Endothelial cell of umbilical vein (primary cell): ENCODE results near the gene FOXO1. TPM values are rescaled to one million over a fixed set of nuclear protein-coding genes. Genes with fewer than 3 reads are reported as not detected.

ENCODE experiments used
- BruUV-seq: library from RNA; stranded (reverse); fragments of 400-500 nt; replicated peaks from 2 replicates; lab custom pipeline; 2021; lab: Mats Ljungman, UMichigan
- CTCF ChIA-PET: fragments of 300-600, 350-600 bp; sonication (Branson Sonifier 250); formaldehyde crosslinking; loops from one replicate; lab custom pipeline; 2021; ENCODE audit warnings: antibody characterized with exemption, inconsistent platforms; lab: Charles Lee
- POLR2A ChIA-PET: fragments of 300-600, 350-600 bp; sonication (Branson Sonifier 250); formaldehyde crosslinking; loops from one replicate; lab custom pipeline; 2021; ENCODE audit warnings: antibody characterized with exemption, inconsistent platforms; lab: Charles Lee
- DNase-seq: peaks from one replicate; pipeline ENCODE4 v3.0.0-alpha.2; 2011; ENCODE audit warnings: low read depth, low spot score
- FAIRE-seq: peaks from 2 replicates; lab custom pipeline; 2011; peaks lifted over from hg19 to GRCh38; lab: Jason Lieb, UNC
- H2AFZ ChIP-seq: 2 replicates; pipeline ENCODE4 v1.6.0; 2012; ENCODE audit warnings: low read depth, low read length, control low read depth, inconsistent platforms
- H3K27ac ChIP-seq: 2 replicates; pipeline ENCODE4 v1.5.1; 2011; ENCODE audit warnings: low read depth, mild to moderate bottlenecking, control low read depth, low read length, moderate library complexity; ENCODE audit not compliant: insufficient read depth
- H3K27me3 ChIP-seq, 2 experiments: 2 replicates each; pipeline versions ENCODE4 v1.6.0 to v1.6.1; 2011; ENCODE audit warnings: low read length in 2 of 2, mixed read lengths in 1 of 2; ENCODE audit not compliant: control insufficient read depth in 2 of 2, insufficient read depth in 2 of 2
- H3K36me3 ChIP-seq, 2 experiments: 2 replicates in 1 of 2; 3 replicates in 1 of 2; pipeline ENCODE4 v1.5.1; 2011; ENCODE audit warnings: low read length in 2 of 2, mild to moderate bottlenecking in 1 of 2, moderate library complexity in 1 of 2; ENCODE audit not compliant: control insufficient read depth in 2 of 2, insufficient read depth in 2 of 2; ENCODE audit errors: extremely low read depth in 1 of 2
- H3K4me1 ChIP-seq: 3 replicates; pipeline ENCODE4 v1.5.1; 2011; ENCODE audit warnings: mild to moderate bottlenecking, low read length; ENCODE audit not compliant: control insufficient read depth, insufficient read depth; ENCODE audit errors: extremely low read depth
- H3K4me2 ChIP-seq: 2 replicates; pipeline ENCODE4 v1.6.1; 2011; ENCODE audit warnings: low read length, control low read depth, mixed read lengths; ENCODE audit not compliant: insufficient read depth
- H3K4me3 ChIP-seq, 3 experiments: fragments of 200-600 bp in 1 of 3; sonication (generic), shearing (Covaris generic) in 1 of 3; replicated peaks in 1 of 3; 2 replicates each; pipeline ENCODE4 v1.5.1; 2011 to 2016; ENCODE audit warnings: control low read depth in 3 of 3, low read length in 3 of 3, mild to moderate bottlenecking in 2 of 3, inconsistent platforms in 1 of 3, low read depth in 1 of 3, moderate library complexity in 1 of 3; ENCODE audit not compliant: insufficient read depth in 1 of 3
- H3K79me2 ChIP-seq: 2 replicates; pipeline ENCODE4 v1.6.0; 2012; ENCODE audit warnings: low read length, inconsistent platforms; ENCODE audit not compliant: control insufficient read depth, insufficient read depth
- H3K9ac ChIP-seq: replicated peaks from 2 replicates; pipeline ENCODE3; 2011; ENCODE audit warnings: low read length, control low read depth; ENCODE audit not compliant: insufficient read depth; ENCODE audit errors: extremely low read depth
- H3K9me1 ChIP-seq: replicated peaks from 3 replicates; pipeline ENCODE4 v1.6.0; 2011; ENCODE audit warnings: mild to moderate bottlenecking, low read length; ENCODE audit not compliant: control insufficient read depth, insufficient read depth; ENCODE audit errors: extremely low read depth
- H3K9me3 ChIP-seq: replicated peaks from 2 replicates; pipeline ENCODE4 v1.5.1; 2012; ENCODE audit warnings: low read length, inconsistent platforms; ENCODE audit not compliant: control insufficient read depth, insufficient read depth
- H4K20me1 ChIP-seq: replicated peaks from 2 replicates; pipeline ENCODE3; 2011; ENCODE audit warnings: mild to moderate bottlenecking, low read length; ENCODE audit not compliant: control insufficient read depth, insufficient read depth; ENCODE audit errors: extremely low read depth
- EZH2 ChIP-seq: IDR thresholded peaks from 2 replicates; pipeline ENCODE4 v1.6.1; 2012; ENCODE audit warnings: borderline replicate concordance, low read depth, mild to moderate bottlenecking, moderate library complexity, low read length, inconsistent platforms; ENCODE audit not compliant: severe bottlenecking
- FOS ChIP-seq: IDR thresholded peaks from 2 replicates; pipeline ENCODE4 v1.6.1; 2011; ENCODE audit warnings: mild to moderate bottlenecking, low read length, moderate library complexity, borderline replicate concordance; ENCODE audit not compliant: insufficient read depth
- GATA2 ChIP-seq: IDR thresholded peaks from 2 replicates; pipeline ENCODE4 v1.7.0; 2011; ENCODE audit warnings: low read depth, mild to moderate bottlenecking, moderate library complexity, mixed read lengths, low read length; ENCODE audit not compliant: insufficient read length, insufficient read depth
- JUN ChIP-seq: IDR thresholded peaks from 2 replicates; pipeline ENCODE4 v1.6.1; 2011; ENCODE audit warnings: borderline replicate concordance, low read depth; ENCODE audit not compliant: insufficient read length, insufficient read depth
- MAX ChIP-seq: IDR thresholded peaks from 2 replicates; pipeline ENCODE4 v1.6.1; 2011; ENCODE audit not compliant: insufficient read depth, insufficient read length
- MYC ChIP-seq: IDR thresholded peaks from one replicate; pipeline ENCODE4 v1.6.1; 2011; ENCODE audit warnings: mild to moderate bottlenecking, low read depth, low read length
- POLR2A ChIP-seq: IDR thresholded peaks from 2 replicates; pipeline ENCODE4 v1.6.1; 2012; ENCODE audit warnings: low read depth, mild to moderate bottlenecking, control low read depth, low read length
- POLR2AphosphoS5 ChIP-seq: IDR thresholded peaks from 2 replicates; pipeline ENCODE4 v1.6.1; 2012; ENCODE audit warnings: low read depth, mild to moderate bottlenecking, control low read depth, low read length, moderate library complexity; ENCODE audit not compliant: insufficient read depth
- dilution Hi-C: fragments of 300-500 bp; cut with MboI; formaldehyde crosslinking; loops from one replicate; pipeline ENCODE4 v1.15.0; 2019; ENCODE audit warnings: low sequenced_read_pairs; ENCODE audit not compliant: extremely low pct_ligation_motif_present
- intact Hi-C: fragments of 100-400 bp; cut with micrococcal nuclease; formaldehyde crosslinking; loops from one replicate; pipeline ENCODE4 v1.10.0; 2022
- polyA plus RNA-seq, 4 experiments: library from polyadenylated mRNA; depleted of rRNA in 3 of 4; stranded (reverse) in 3 of 4; unstranded in 1 of 4; fragments of >200 nt; gene quantifications; 2 replicates each; pipeline versions ENCODE4 v1.2.1 to v1.2.3, GENCODE V29; 2011 to 2012; ENCODE audit warnings: missing spikeins in 1 of 4
- total RNA-seq: library from RNA; stranded (reverse); gene quantifications from 2 replicates; pipeline ENCODE4 v1.2.3, GENCODE V29; 2021
- TF ChIP-seq, protein P1 (sequence below), 2 donors: IDR thresholded peaks; 1 replicate in 1 of 2; 2 replicates in 1 of 2; pipeline ENCODE4 v1.5.1; 2011; ENCODE audit warnings: low read length in 2 of 2, mild to moderate bottlenecking in 2 of 2, moderate library complexity in 2 of 2, control low read depth in 1 of 2, inconsistent platforms in 1 of 2, low read depth in 1 of 2; ENCODE audit not compliant: insufficient read depth in 1 of 2; ENCODE audit errors: extremely low read depth in 1 of 2

FOXO1 gene
- total and polyA plus RNA-seq, 2 donors (not counting 3 experiments of a cell fraction or from before 2014, with no cell fraction given) = 44.7 to 48.5 TPM

- H4K20me1 ChIP-seq = no peaks in the 10 kb centered on the region
- BruUV-seq = no TSS peak
- no peak overlapping the region for H3K4me2 ChIP-seq
- no peaks in the 10 kb centered on the region for H3K9me3 ChIP-seq
- H3K79me2 ChIP-seq = no peaks in the 10 kb centered on the region
- no peaks in the 10 kb centered on the region for H3K27me3 ChIP-seq
- no peak for TF ChIP-seq POLR2AphosphoS5
- dilution Hi-C loops = no loop called here
- no peak overlapping the region for H2AFZ ChIP-seq
- H3K36me3 ChIP-seq = no peaks in the 10 kb centered on the region
- H3K9me1 ChIP-seq = no peaks in the 10 kb centered on the region
- intact Hi-C loops = no loop called here
- H3K4me1 ChIP-seq = no peaks in the 10 kb centered on the region
- FAIRE-seq (peak; percentile 46), DNase-seq (no peak)
- CTCF ChIA-PET = interaction anchor here (1.0 to 1.7 kb wide), 4 partner anchors 9 to 479 kb away, joined by 3 to 6 read pairs (median 4); no protein-coding TSS in a partner anchor
- H3K27ac ChIP-seq = no peak overlapping the region
- POLR2A ChIA-PET = no interaction called here
- no peak overlapping the region for H3K9ac ChIP-seq
- H3K4me3 ChIP-seq = no peak overlapping the region
These were observed 118.7 kb downstream of the FOXO1 start for GRCh38 chr13:40547591-40548315.

DNA sequence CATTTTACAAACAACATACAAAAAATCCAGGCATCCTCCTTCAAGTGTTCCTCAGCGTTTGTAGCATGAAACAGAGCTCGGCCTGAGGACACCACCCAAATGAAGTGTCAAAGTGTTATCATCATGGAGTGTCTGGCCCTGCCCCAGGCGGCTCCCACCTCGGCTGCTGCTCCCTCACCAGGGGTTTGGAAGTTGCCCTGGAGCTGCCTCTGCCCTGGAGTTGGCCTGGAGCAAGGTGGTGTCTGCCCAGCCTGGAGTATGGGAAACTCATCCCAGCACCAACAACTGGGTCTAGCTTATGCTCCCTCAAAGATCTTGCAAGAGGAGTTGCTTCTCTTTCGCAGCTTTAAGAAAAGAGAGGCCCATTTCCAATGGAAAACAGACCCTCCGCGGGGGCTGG lies 120.4 kb downstream of the FOXO1 start:
- no peaks in the 10 kb centered on the region for H3K27me3 ChIP-seq
- H3K9ac ChIP-seq = no peak overlapping the region
- dilution Hi-C loops (no loop called here), intact Hi-C loops (no loop called here)
- DNase-seq (no peak), FAIRE-seq (no peak)
- H3K4me3 ChIP-seq = no peak overlapping the region
- no peak overlapping the region for H3K27ac ChIP-seq
- no TSS peak for BruUV-seq
- H3K79me2 ChIP-seq = no peaks in the 10 kb centered on the region
- TF ChIP-seq MYC (no peak), EZH2 (no peak), MAX (no peak), FOS (no peak), GATA2 (no peak), POLR2A (no peak), POLR2AphosphoS5 (no peak), JUN (no peak)
- TF ChIP-seq, protein P1, sequence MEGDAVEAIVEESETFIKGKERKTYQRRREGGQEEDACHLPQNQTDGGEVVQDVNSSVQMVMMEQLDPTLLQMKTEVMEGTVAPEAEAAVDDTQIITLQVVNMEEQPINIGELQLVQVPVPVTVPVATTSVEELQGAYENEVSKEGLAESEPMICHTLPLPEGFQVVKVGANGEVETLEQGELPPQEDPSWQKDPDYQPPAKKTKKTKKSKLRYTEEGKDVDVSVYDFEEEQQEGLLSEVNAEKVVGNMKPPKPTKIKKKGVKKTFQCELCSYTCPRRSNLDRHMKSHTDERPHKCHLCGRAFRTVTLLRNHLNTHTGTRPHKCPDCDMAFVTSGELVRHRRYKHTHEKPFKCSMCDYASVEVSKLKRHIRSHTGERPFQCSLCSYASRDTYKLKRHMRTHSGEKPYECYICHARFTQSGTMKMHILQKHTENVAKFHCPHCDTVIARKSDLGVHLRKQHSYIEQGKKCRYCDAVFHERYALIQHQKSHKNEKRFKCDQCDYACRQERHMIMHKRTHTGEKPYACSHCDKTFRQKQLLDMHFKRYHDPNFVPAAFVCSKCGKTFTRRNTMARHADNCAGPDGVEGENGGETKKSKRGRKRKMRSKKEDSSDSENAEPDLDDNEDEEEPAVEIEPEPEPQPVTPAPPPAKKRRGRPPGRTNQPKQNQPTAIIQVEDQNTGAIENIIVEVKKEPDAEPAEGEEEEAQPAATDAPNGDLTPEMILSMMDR (IDR thresholded peaks at IDR 0.05; ENCODE audit: extremely low read depth in 1 of 2, insufficient read depth in 1 of 2, low read depth in 1 of 2, low read length in 2 of 2) = no peak
- no peaks in the 10 kb centered on the region for H3K9me3 ChIP-seq
- H4K20me1 ChIP-seq = no peaks in the 10 kb centered on the region
- ChIA-PET CTCF (interaction anchor here (1.3 kb wide), 1 partner anchor 53 kb away, joined by 3 read pairs; no protein-coding TSS in a partner anchor), POLR2A (no interaction called here)
- no peak overlapping the region for H2AFZ ChIP-seq
- no peak overlapping the region for H3K4me2 ChIP-seq
- H3K4me1 ChIP-seq = peaks cover 2% of the 10 kb centered on the region
- no peaks in the 10 kb centered on the region for H3K36me3 ChIP-seq
- no peaks in the 10 kb centered on the region for H3K9me1 ChIP-seq
